Sigmoid colon (tissue), 4 donors: ENCODE results near the gene ZNF431.

ENCODE experiments used
- EP300 ChIP-seq, 4 donors: sonication (generic); formaldehyde crosslinking; IDR thresholded peaks; one replicate each; pipeline ENCODE4 v1.6.1; 2017; ENCODE audit warnings: antibody characterized with exemption in 4 of 4
- POLR2A ChIP-seq, 2 donors: fragments of 450-650 bp; IDR thresholded peaks; one replicate each; pipeline ENCODE4 v1.6.1; 2016; ENCODE audit warnings: antibody characterized with exemption in 2 of 2, mild to moderate bottlenecking in 2 of 2, moderate library complexity in 2 of 2
- POLR2AphosphoS5 ChIP-seq, 4 donors: sonication (generic); formaldehyde crosslinking; IDR thresholded peaks; one replicate each; pipeline ENCODE4 v1.6.1; 2017; ENCODE audit warnings: antibody characterized with exemption in 4 of 4
- TF ChIP-seq, protein P1 (sequence below), 4 experiments: fragments of 450-650 bp in 3 of 4; fragments of 200-600 bp in 1 of 4; IDR thresholded peaks; one replicate each; pipeline ENCODE4 v1.5.1; 2016 to 2019; ENCODE audit warnings: antibody characterized with exemption in 4 of 4, mild to moderate bottlenecking in 3 of 4, moderate library complexity in 2 of 4

DNA sequence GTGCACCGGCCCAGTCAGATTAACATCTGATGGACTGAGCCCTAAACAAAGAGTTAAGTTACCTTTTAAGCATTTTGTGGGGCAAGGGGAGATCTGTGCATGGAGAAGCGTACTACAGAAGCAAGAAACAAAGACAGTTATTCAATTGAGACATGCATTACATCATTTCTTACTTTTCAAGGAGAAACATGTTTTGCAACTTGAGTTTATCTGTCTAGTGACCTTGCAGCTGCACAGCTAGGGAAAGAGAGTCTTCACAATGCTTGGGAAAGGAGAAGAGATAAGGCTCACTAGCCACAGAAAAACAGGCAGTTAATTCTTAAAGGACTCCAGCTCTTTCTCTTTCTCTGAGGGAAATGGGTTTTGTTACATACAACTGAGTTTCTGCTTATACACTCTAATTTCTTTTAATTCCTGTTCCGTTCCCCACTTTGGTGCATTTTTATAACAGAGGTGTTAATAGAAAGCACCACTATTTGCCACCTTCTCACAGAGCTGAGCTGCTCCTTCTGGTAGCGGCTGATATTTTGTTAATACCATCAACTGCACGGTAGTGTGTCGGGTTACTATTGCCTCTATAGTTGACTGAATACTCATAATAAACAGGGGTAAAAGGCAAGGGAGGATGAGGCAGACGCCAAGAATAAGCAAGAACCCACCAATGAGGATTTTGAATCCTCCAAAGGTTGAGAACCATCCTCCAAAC is 55.9 kb downstream of the ZNF431 start:
- TF ChIP-seq, protein P1, sequence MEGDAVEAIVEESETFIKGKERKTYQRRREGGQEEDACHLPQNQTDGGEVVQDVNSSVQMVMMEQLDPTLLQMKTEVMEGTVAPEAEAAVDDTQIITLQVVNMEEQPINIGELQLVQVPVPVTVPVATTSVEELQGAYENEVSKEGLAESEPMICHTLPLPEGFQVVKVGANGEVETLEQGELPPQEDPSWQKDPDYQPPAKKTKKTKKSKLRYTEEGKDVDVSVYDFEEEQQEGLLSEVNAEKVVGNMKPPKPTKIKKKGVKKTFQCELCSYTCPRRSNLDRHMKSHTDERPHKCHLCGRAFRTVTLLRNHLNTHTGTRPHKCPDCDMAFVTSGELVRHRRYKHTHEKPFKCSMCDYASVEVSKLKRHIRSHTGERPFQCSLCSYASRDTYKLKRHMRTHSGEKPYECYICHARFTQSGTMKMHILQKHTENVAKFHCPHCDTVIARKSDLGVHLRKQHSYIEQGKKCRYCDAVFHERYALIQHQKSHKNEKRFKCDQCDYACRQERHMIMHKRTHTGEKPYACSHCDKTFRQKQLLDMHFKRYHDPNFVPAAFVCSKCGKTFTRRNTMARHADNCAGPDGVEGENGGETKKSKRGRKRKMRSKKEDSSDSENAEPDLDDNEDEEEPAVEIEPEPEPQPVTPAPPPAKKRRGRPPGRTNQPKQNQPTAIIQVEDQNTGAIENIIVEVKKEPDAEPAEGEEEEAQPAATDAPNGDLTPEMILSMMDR (IDR thresholded peaks at IDR 0.05), result no peak
- TF ChIP-seq POLR2AphosphoS5 (IDR thresholded peaks at IDR 0.05), result no peak
- no peak for TF ChIP-seq POLR2A (IDR thresholded peaks at IDR 0.05)
- no peak for TF ChIP-seq EP300 (IDR thresholded peaks at IDR 0.05)
